Hematopoietic multipotent progenitor cell treated with erythropoietin and hydrocortisone succinate and interleukin-3 and kit ligand, for 8 days (in vitro differentiated cells): Measurements from ENCODE around the gene TBC1D5.

Experiments
- DNase-seq: peaks from one replicate; pipeline ENCODE4 v3.0.0-alpha.2; 2015

Gene TBC1D5

DNA sequence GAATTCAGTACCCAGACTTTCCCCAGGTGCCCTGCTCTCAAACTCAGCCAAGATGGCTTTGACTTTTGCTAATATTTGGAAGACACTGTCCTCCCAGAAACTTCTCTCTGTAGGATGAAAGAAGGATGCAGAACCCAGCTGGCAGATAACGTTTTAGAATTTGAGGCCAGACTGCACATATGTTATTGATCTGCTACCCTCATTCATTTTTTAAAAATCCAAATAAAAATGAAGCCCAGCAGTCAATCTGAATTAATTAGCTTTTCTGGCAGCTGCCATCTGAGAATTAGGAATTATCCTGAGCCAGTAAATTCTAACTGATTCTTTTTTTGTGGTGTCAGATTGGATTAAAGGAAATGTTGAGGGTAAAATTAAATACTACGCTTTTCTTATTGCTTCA lies 621.1 kb downstream of the TBC1D5 start:
- DNase-seq = no peak

DNA sequence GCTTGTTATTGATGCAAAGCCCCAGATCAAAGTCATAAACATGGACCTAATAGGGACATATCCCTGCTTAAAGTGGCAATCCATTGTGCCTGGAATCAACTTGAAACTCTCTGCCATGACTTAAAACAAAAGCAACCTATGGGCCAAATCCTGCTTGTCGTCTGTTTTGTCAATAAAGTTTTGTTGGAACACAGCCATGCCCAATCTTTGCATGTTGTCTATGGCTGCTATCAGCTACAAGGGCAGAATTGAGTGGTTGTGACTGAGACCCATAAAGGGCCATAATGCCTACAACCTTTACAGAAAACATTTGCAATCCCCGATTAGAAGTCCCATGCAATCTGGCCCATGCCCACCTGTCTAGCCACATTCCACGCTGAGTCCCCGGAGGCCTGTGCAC lies 622.3 kb downstream of the TBC1D5 start:
- DNase-seq = no peak

DNA sequence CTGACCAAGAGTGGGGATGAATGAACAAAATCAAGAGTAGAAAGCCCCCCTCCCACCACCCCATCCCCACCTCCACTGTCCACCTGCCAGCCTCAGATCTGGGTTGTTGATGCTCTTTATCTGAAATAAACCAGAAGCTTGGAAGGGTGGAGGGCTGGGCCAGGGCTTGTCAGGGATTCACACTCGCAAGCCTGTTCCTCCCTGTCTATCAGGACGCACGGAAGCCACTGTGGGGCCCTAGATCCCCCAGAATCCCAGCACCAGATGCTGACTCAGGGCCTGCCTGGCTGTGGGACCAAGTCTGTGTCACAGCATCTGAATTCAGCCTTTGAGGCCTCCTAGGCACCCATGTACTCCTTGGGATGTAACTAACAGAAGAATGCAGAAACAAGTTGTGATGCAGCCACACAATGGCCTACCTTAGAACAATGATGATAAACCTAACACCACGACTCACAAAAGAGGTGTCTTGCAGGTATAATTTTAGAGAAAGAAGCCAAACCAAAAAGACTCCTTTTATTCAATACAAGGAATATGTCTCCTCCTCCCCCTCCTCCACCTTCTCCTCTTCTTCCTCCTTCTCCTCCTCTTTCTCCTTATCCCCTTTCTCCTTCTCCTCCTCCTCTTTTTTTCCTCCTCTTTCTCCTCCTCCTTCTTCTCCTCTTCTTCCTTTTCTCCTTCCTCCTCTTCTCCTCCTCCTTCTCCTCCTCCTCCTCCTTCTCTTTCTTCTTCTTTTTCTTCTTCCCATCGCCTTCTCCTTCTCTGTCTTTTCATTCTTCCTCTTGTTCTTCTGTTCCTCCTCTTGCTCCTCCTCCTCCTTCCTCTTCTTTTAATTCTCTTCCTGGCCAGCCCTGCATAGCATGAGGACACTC lies 623.0 kb downstream of the TBC1D5 start:
- DNase-seq = peak; percentile 22

DNA sequence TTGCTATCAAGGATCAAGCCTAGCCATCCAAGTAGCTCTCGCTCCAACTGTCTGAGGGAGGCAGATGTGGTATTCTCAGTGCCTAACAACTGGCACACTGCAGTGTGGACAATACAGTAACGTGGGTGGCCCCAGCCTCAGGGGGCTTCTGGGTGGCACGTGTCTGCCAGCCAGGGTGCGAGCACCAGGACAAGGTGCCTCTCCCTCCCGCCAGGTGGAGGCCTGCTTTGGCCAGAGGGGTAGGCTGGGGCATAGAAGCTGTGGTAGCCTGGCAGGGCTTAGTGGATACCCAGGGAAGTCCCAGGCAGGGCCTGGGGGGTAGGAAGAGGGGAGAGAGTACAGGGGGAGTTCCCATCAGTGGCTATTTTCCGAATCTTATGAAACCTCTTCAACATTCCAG lies 623.7 kb downstream of the TBC1D5 start:
- no peak for DNase-seq

DNA sequence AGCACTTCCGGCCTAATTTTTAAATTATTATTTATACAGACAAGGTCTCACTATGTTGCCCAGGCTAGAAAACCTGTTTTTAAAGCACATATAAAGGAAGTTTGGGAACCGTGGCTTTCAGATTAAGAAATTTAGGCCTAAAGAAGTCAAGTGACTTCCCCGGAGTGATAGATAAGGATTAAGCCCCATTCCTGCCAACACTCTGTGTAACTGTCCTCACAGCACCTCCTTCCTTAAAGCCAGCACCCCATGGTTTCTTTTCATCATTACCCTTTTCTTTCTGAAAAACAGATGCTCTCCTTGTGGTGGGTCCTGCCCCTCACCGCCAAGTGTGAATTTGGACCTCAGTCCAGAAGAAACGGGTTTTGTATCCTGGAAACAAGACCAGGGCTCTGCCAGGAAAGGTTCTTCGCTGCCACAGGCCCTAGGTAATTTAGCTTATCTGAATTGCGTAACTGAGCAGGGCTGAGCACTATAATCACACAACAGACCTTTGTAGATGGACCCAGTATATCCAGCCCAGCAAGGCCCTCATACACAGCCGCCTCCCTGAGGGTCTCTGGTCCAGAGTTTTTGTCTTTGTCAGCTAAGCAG lies 626.3 kb downstream of the TBC1D5 start:
- no peak for DNase-seq

DNA sequence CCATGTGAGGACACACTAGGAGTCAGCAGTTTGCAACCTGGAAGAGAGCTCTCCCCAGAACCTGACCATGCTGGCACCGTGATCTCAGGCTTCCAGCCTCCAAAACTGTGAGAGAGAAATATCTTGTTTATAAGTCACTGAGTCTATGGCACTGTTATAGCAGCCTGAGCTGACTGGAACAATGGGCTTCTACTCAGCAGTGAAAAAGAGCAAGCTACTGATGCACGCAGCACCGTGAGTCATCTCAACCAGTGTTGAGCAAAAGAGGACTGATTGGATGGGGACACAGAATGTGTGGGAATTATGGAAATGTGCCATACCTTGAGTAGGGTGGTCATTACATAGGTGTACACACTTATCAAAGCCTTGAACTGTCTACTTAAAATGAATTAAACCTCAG lies 627.2 kb downstream of the TBC1D5 start:
- DNase-seq = no peak

DNA sequence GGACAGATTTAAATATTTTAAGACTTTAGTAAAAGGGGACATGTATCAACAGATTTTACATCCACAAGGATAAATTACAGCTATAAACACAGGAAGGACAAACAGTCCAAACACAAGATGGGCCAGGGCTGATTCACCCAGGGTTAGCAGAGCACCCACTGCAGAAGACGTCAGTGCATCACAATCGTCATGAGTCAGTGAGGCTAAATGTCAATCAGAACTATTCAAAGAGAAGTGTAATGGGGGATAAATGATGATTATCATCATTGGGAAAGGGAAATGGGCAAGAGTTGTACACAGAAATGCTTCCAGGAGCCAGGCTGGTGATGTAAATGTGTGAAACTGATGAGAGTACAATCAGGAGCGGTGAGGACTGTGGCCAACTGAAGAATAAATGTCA lies 630.8 kb downstream of the TBC1D5 start:
- no peak for DNase-seq

DNA sequence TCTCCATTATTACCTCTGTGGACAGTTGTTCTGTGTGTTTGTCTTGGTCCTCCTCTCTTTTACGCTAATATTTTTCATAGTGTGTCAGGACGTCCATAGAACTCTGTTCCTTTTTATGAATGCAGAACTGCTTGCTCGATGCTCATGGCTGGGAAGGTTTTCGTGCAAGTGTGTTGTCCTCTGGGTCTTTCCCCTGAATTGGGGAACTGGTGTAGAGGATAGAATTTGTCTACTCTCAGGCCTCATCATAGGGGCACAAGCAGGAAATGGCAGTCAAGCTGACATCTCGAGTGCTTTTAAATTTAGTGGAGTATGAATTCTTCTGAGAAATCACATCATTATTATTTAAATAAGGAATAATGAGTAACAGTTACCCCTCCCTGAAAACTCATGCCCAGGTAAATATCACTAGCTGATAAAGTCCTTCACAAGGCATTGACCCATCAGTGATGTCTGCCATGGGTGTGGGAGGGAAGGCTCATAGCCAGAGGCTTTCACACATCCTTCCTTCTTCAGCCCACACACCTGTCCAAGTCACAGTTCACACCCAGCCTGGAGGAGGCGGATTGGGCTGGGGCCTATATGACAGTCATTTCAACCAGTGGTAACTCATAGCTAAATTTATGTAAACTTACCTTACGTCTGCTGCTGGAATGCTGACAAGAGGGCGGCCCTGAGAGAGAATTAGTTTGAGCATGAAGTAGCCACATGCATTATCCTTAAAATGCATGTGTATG lies 631.6 kb downstream of the TBC1D5 start:
- DNase-seq = no peak
